Measurements from ENCODE around the gene LSM2.
"Not testable (repeated sequence)": the region's sequence is repeated elsewhere in the genome, so short reads cannot be mapped to it uniquely, and the experiment has no call there.

Gene LSM2

GRCh38 chr6:31806470-31807272, at the start of gene LSM2:
Gene LSM2 (minus strand): TSS chr6:31806966. CDS start chr6:31806757, 209 bp downstream.
- peak; percentile 96 to 98 for DNase-seq

GRCh38 chr6:31851980-31852718, 45.4 kb upstream of the LSM2 start:
- DNase-seq, result not testable (repeated sequence)

- no peak for DNase-seq
Observed at GRCh38 chr6:31851485-31851832, 44.7 kb upstream of the LSM2 start.

DNA sequence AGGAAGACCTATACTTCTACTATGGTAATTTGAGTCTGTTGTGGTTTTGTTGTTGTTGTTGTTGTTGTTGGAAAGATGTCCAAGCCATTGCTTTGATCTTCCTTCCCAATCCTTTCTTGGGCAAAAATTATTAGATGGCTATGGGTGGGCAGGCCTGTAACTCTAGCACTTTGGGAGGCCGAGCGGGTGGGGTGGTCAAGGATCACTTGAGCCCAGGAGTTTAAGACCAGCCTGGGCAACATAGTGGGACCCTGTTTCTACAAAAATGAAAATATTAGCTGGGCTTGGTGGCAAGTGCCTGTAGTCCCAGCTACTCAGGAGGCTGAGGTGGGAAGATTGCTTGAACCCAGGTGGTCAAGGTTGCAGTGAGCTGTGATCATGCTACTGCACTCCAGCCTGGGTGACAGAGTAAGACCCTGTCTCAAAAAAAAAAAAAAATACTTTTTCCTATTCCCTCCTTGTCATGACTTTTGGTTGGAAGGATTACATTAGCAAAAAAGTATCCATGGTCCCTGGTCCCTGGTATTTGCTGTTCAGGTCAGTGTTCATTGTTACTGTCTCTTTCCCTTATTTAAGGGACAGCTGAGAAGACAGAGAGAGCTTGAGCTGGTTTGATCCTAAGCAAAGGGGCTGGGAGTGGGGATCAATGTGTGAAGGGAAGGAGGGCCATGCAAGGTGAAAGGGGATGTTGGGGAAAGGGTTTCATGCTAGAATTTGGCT, 44.2 kb upstream of the LSM2 start:
- DNase-seq, result no peak

- DNase-seq, result no peak
Observed at GRCh38 chr6:31847276-31847978, 40.7 kb upstream of the LSM2 start.

- no peak for DNase-seq
Observed at GRCh38 chr6:31844507-31844906, 37.7 kb upstream of the LSM2 start.

DNA sequence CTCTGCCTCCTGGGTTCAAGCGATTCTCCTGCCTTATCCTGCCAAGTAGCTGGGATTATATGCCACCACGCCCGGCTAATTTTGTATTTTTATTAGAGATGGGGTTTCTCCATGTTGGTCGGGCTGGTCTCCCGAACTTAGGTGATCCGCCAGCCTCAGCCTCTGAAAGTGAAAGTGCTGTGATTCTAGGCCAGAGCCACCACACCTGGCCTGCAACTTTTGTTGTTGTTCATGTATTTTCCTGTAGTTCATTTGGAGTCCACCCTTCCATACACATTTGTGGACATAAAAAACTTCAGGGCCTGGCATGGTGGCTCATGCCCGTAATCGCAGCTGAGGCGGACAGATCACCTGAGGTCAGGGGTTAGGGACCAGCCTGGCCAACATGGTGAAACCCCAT, 35.3 kb upstream of the LSM2 start:
- no peak for DNase-seq

DNA sequence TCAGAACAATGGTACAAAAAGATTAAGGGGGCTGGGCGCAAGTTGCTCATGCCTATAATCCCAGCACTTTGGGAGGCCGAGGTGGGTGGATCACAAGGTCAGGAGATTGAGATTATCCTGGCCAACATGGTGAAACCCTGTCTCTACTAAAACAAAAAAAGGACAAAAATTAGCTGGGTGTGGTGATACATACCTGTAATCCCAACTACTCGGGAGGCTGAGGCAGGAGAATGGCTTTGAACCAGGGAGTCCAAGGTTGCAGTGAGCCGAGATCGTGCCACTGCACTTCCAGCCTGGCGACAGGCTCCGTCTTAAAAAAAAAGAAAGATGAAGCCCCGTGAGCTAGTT, 33.0 kb upstream of the LSM2 start:
- not testable (repeated sequence) for DNase-seq

DNA sequence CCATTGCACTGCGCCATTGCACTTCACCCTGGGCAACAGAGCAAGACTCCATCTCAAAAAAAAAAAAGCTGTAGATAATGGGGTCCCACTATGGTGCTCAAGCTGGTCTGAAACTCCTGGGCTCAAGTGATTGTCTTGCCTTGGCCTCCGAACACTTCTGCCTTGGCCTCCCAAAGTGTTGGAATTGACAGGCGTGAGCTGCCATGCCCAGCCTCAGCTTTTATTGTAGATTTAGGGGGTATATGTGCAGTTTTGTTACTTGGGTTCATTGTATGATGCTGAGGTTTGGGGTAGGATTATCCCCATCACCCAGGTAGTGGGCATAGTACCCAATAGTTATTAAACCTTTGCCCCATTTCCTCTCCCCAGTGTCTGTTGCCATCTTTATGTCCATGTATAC, 32.2 kb upstream of the LSM2 start:
- no peak for DNase-seq

DNA sequence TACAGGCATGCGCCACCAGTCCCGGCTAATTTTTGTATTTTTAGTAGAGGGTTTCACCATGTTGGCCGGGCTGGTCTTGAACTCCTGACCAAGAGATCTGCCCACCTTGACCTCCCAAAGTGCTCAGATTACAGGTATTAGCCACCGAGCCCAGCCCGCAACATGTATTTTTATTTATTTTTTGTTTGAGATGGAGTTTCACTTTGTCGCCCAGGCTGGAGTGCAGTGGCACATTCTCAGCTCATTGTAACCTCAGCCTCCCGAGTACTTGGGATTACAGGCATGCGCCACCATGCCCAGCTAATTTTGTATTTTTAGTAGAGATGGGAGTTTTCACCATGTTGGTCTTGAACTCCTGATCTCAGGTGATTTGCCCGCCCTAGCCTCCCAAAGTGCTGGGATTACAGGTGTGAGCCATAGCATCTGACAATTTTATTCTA, 31.4 kb upstream of the LSM2 start:
- DNase-seq, result not testable (repeated sequence)

GRCh38 chr6:31837369-31838113, 30.8 kb upstream of the LSM2 start:
- DNase-seq, result no peak

GRCh38 chr6:31836474-31837368, 30.0 kb upstream of the LSM2 start:
- DNase-seq, result no peak

DNA sequence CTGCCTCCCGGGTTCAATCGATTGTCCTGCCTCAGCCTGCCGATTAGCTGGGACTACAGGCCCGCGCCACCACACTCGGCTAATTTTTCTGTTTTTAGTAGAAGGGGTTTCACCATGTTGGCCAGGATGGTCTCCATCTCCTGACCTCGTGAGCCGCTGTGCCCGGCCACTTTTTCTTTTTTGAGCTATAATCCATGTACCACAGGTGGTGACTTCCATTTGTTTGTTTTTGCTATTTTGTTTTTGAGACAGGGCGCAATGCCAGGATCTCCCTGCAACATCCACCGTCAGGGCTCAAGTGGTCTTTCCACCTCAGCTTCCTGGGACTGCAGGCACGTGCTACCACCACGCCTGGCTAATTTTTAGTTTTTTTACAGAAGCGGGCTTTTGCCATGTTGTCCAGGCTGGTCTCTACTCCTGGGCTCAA, 29.3 kb upstream of the LSM2 start:
- no peak for DNase-seq

DNA sequence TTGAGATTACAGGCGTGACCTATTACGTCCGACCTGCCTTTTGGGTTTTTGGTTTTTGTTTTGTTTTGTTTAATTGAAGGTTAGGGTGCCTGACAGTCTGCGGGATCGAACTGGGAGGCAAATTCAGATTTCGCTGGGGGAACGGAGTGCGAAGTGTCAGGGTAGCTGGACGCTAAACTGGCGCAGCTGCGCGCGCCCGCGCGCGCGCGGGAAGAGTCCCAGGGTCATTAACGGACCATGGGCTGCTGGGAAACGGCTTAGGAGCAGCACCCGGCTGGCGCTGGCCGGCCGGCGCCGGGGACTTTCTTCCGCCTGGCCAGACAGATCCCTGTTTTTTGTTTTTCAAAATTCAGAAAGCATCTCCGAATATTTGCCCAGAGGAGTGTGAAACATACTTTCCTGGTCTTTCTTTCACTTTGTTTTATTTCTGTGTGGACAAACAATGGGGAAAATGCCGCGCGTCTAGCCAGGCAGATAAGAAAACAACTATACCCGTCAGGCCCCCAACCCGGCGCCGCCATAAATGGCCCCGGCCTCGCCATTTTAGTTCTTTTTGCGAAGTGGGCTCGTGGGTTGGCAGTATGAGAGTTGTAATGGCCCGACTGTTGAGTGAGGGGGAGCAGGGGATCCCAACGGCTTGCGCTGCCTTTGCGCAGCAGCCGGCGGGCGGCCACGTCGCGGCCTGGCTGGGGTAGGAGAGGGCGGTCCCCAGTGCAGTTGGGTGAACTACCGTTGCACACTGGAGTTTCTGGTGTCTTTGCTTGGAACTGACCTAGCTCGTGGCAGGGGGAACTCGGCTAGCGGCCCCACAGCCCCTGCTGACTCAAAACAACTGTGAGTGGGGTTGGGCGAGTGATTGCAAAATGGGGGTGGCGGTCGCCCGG, 27.8 kb upstream of the LSM2 start:
- DNase-seq, result peak; percentile 76 to 79

- DNase-seq, result no peak
Observed at GRCh38 chr6:31831350-31832215, 24.8 kb upstream of the LSM2 start.

- no peak for DNase-seq
Observed at GRCh38 chr6:31830886-31831335, 24.1 kb upstream of the LSM2 start.

DNA sequence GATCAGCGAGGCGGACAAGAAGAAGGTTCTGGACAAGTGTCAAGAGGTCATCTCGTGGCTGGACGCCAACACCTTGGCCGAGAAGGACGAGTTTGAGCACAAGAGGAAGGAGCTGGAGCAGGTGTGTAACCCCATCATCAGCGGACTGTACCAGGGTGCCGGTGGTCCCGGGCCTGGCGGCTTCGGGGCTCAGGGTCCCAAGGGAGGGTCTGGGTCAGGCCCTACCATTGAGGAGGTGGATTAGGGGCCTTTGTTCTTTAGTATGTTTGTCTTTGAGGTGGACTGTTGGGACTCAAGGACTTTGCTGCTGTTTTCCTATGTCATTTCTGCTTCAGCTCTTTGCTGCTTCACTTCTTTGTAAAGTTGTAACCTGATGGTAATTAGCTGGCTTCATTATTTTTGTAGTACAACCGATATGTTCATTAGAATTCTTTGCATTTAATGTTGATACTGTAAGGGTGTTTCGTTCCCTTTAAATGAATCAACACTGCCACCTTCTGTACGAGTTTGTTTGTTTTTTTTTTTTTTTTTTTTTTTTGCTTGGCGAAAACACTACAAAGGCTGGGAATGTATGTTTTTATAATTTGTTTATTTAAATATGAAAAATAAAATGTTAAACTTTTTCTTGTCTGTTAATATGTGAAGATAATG, 23.0 kb upstream of the LSM2 start:
- no peak for DNase-seq

DNA sequence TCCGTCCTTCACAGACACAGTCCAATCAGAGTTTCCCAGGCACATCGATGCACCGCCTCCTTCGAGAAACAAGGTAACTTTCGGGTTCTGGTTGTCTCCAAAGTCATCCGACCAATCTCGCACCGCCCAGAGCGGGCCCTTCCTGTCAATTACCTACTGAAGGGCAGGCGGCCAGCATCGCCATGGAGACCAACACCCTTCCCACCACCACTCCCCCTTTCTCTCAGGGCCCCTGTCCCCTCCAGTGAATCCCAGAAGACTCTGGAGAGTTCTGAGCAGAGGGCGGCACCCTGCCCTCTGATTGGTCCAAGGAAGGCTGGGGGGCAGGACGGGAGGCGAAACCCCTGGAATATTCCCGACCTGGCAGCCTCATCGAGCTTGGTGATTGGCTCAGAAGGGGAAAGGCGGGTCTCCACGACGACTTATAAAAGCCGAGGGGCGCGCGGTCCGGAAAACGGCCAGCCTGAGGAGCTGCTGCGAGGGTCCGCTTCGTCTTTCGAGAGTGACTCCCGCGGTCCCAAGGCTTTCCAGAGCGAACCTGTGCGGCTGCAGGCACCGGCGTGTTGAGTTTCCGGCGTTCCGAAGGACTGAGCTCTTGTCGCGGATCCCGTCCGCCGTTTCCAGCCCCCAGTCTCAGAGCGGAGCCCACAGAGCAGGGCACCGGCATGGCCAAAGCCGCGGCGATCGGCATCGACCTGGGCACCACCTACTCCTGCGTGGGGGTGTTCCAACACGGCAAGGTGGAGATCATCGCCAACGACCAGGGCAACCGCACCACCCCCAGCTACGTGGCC, 20.7 kb upstream of the LSM2 start, which contains the start of gene HSPA1B:
TSS of gene HSPA1B (plus strand) at position 453 of the 794 bp plus-strand sequence. CDS start at position 666, 213 bp downstream.
- peak; percentile 83 to 89 for DNase-seq
